CD4-positive, CD25-positive, alpha-beta regulatory T cell (primary cell): Measurements from ENCODE around the gene PODXL2. TPM values are rescaled to one million over a fixed set of nuclear protein-coding genes. Genes with fewer than 3 reads are reported as not detected.
A peak's percentile ranks its signal among the peaks of the same experiment; 100 is the strongest.

Experiments used
- ATAC-seq, 2 donors: fragments of 150-1000 bp; cut with Tn5 transposase; one replicate each; pipeline ENCODE4 v1.10.0; 2021; ENCODE audit warnings: low read depth in 2 of 2, moderate number of reproducible peaks in 2 of 2, moderate library complexity in 1 of 2
- DNase-seq, 3 donors: peaks; one replicate each; pipeline versions ENCODE4 v3.0.0 to v3.0.0-alpha.2; 2012 to 2022; ENCODE audit warnings: mixed read lengths in 1 of 3
- H3K27ac ChIP-seq: one replicate; pipeline ENCODE4 v1.7.0; 2013; ENCODE audit warnings: mild to moderate bottlenecking, low read length; ENCODE audit not compliant: insufficient read depth, poor library complexity, severe bottlenecking
- H3K27me3 ChIP-seq: one replicate; pipeline ENCODE4 v1.7.0; 2013; ENCODE audit warnings: low read length; ENCODE audit not compliant: control insufficient read depth, insufficient read depth
- H3K36me3 ChIP-seq: one replicate; pipeline ENCODE4 v1.7.0; 2013; ENCODE audit warnings: mild to moderate bottlenecking, low read length, moderate library complexity; ENCODE audit not compliant: control insufficient read depth, insufficient read depth
- H3K4me1 ChIP-seq: 2 replicates; pipeline ENCODE4 v1.7.0; 2013; ENCODE audit warnings: mild to moderate bottlenecking, low read length; ENCODE audit not compliant: insufficient read depth, control insufficient read depth, poor library complexity, severe bottlenecking
- H3K4me3 ChIP-seq: one replicate; pipeline ENCODE4 v1.7.0; 2013; ENCODE audit warnings: low read depth, mild to moderate bottlenecking, low read length, moderate library complexity
- H3K9me3 ChIP-seq, 2 experiments: 1 replicate in 1 of 2; 2 replicates in 1 of 2; pipeline ENCODE4 v1.7.0; 2013; ENCODE audit warnings: low read length in 2 of 2, mild to moderate bottlenecking in 1 of 2, moderate library complexity in 1 of 2; ENCODE audit not compliant: control insufficient read depth in 2 of 2
- H3K27ac Mint-ChIP-seq, 3 donors: one replicate each; pipeline ENCODE4 v1.8.0; 2020 to 2022; ENCODE audit warnings: mild to moderate bottlenecking in 3 of 3, mixed read lengths in 3 of 3, moderate library complexity in 2 of 3
- H3K27me3 Mint-ChIP-seq: one replicate; pipeline ENCODE4 v1.8.0; 2022; ENCODE audit warnings: mild to moderate bottlenecking, mixed read lengths
- H3K36me3 Mint-ChIP-seq: one replicate; pipeline ENCODE4 v1.8.0; 2020; ENCODE audit warnings: mixed read lengths
- H3K4me1 Mint-ChIP-seq, 4 donors: one replicate each; pipeline ENCODE4 v1.8.0; 2020 to 2022; ENCODE audit warnings: mixed read lengths in 4 of 4, mild to moderate bottlenecking in 1 of 4
- H3K4me3 Mint-ChIP-seq, 4 donors: one replicate each; pipeline ENCODE4 v1.8.0; 2020 to 2022; ENCODE audit warnings: mild to moderate bottlenecking in 4 of 4, mixed read lengths in 4 of 4, moderate library complexity in 3 of 4
- H3K9me3 Mint-ChIP-seq, 7 donors: one replicate each; pipeline ENCODE4 v1.8.0; 2020 to 2022; ENCODE audit warnings: mixed read lengths in 7 of 7, mild to moderate bottlenecking in 3 of 7, moderate library complexity in 2 of 7
- polyA plus RNA-seq, 4 donors: library from polyadenylated mRNA; unstranded; fragments of 300-500 nt; fragmentation: Illumina TruSeq; gene quantifications; one replicate each; pipeline ENCODE4 v1.2.3, GENCODE V29; 2021
- total RNA-seq: library from RNA; stranded (reverse); gene quantifications from one replicate; pipeline ENCODE4 v1.2.3, GENCODE V29; 2022

The PODXL2 gene
- total and polyA plus RNA-seq, 5 donors from 2014 or later = 0.87 to 3.1 (median 1.7) TPM

- peaks cover 0 to 5% (median 0%) of the 10 kb centered on the region in 4 donors for H3K4me1 Mint-ChIP-seq
- H3K27me3 Mint-ChIP-seq = peaks cover 6% of the 10 kb centered on the region
- H3K4me1 ChIP-seq = peaks cover 3% of the 10 kb centered on the region
- ATAC-seq = no peak
- H3K27ac Mint-ChIP-seq = no peak overlapping the region
- no peak overlapping the region for H3K4me3 ChIP-seq
- H3K9me3 ChIP-seq = no peaks in the 10 kb centered on the region
- H3K27ac ChIP-seq = no peak overlapping the region
- no peak for DNase-seq
- peak overlapping the region in 2 of 4 donors; percentile 61 to 62 for H3K4me3 Mint-ChIP-seq
- H3K36me3 ChIP-seq = no peaks in the 10 kb centered on the region
- H3K27me3 ChIP-seq = no peaks in the 10 kb centered on the region
- H3K9me3 Mint-ChIP-seq = peaks cover 0 to 1% (median 0%) of the 10 kb centered on the region in 7 donors
- H3K36me3 Mint-ChIP-seq = peaks cover 5% of the 10 kb centered on the region
Observed at GRCh38 chr3:127666676-127667075, 37.7 kb downstream of the PODXL2 start.

GRCh38 chr3:127667119-127667681, 38.2 kb downstream of the PODXL2 start:
- no peaks in the 10 kb centered on the region for H3K36me3 ChIP-seq
- peaks cover 0 to 1% (median 0%) of the 10 kb centered on the region in 7 donors for H3K9me3 Mint-ChIP-seq
- ATAC-seq (no peak), DNase-seq (no peak)
- no peak overlapping the region for H3K4me3 ChIP-seq
- peaks cover 0 to 8% (median 0%) of the 10 kb centered on the region in 4 donors for H3K4me1 Mint-ChIP-seq
- H3K27ac ChIP-seq = no peak overlapping the region
- H3K27me3 Mint-ChIP-seq = peaks cover 6% of the 10 kb centered on the region
- no peaks in the 10 kb centered on the region for H3K9me3 ChIP-seq
- no peaks in the 10 kb centered on the region for H3K27me3 ChIP-seq
- H3K36me3 Mint-ChIP-seq = peaks cover 5% of the 10 kb centered on the region
- H3K4me1 ChIP-seq = peaks cover 8% of the 10 kb centered on the region
- no peak overlapping the region for H3K27ac Mint-ChIP-seq
- H3K4me3 Mint-ChIP-seq = peak overlapping the region in 1 of 4 donors; percentile 62

GRCh38 chr3:127668906-127669305, 39.9 kb downstream of the PODXL2 start:
- peaks cover 6% of the 10 kb centered on the region for H3K27me3 Mint-ChIP-seq
- no peak overlapping the region for H3K27ac ChIP-seq
- ATAC-seq = no peak
- peaks cover 0 to 1% (median 0%) of the 10 kb centered on the region in 7 donors for H3K9me3 Mint-ChIP-seq
- H3K36me3 Mint-ChIP-seq = no peaks in the 10 kb centered on the region
- peaks cover 0 to 13% (median 2%) of the 10 kb centered on the region in 4 donors for H3K4me1 Mint-ChIP-seq
- peak overlapping the region in 3 of 4 donors; percentile 27 to 83 (median 48) for H3K4me3 Mint-ChIP-seq
- H3K9me3 ChIP-seq = no peaks in the 10 kb centered on the region
- no peak for DNase-seq
- H3K4me1 ChIP-seq = peaks cover 19% of the 10 kb centered on the region
- no peak overlapping the region for H3K4me3 ChIP-seq
- H3K27me3 ChIP-seq = no peaks in the 10 kb centered on the region
- no peak overlapping the region for H3K27ac Mint-ChIP-seq
- H3K36me3 ChIP-seq = no peaks in the 10 kb centered on the region

- Mint-ChIP-seq H3K27ac (peak overlapping the region in 1 of 3 donors; percentile 11), H3K27me3 (peaks cover 6% of the 10 kb centered on the region), H3K9me3 (peaks cover 0 to 1% (median 0%) of the 10 kb centered on the region in 7 donors), H3K4me1 (peaks cover 0 to 20% (median 7%) of the 10 kb centered on the region in 4 donors), H3K4me3 (peak overlapping the region in 3 of 4 donors; percentile 61 to 93 (median 83)), H3K36me3 (peaks cover 3% of the 10 kb centered on the region)
- no peak for DNase-seq
- H3K4me3 ChIP-seq = no peak overlapping the region
- no peaks in the 10 kb centered on the region for H3K27me3 ChIP-seq
- no peaks in the 10 kb centered on the region for H3K36me3 ChIP-seq
- H3K27ac ChIP-seq = no peak overlapping the region
- H3K4me1 ChIP-seq = peaks cover 27% of the 10 kb centered on the region
- H3K9me3 ChIP-seq = no peaks in the 10 kb centered on the region
- no peak for ATAC-seq
Observed at GRCh38 chr3:127669541-127670228, 40.7 kb downstream of the PODXL2 start.

GRCh38 chr3:127670229-127670559, 41.2 kb downstream of the PODXL2 start:
- peaks cover 0 to 25% (median 11%) of the 10 kb centered on the region in 4 donors for H3K4me1 Mint-ChIP-seq
- H3K27me3 ChIP-seq = no peaks in the 10 kb centered on the region
- peak overlapping the region in 1 of 3 donors; percentile 11 for H3K27ac Mint-ChIP-seq
- H3K27me3 Mint-ChIP-seq = peaks cover 3% of the 10 kb centered on the region
- no peak for DNase-seq
- no peak for ATAC-seq
- no peak overlapping the region for H3K27ac ChIP-seq
- no peak overlapping the region for H3K4me3 ChIP-seq
- no peaks in the 10 kb centered on the region for H3K9me3 ChIP-seq
- peaks cover 3% of the 10 kb centered on the region for H3K36me3 Mint-ChIP-seq
- H3K9me3 Mint-ChIP-seq = peaks cover 0 to 1% (median 0%) of the 10 kb centered on the region in 7 donors
- H3K4me1 ChIP-seq = peaks cover 27% of the 10 kb centered on the region
- H3K4me3 Mint-ChIP-seq = peak overlapping the region; percentile 60 to 93 (median 70)
- H3K36me3 ChIP-seq = no peaks in the 10 kb centered on the region

- peaks cover 0 to 33% (median 11%) of the 10 kb centered on the region in 4 donors for H3K4me1 Mint-ChIP-seq
- H3K4me3 Mint-ChIP-seq = peak overlapping the region; percentile 38 to 93 (median 90)
- no peaks in the 10 kb centered on the region for H3K27me3 ChIP-seq
- no peak overlapping the region for H3K27ac ChIP-seq
- peaks cover 0 to 1% (median 0%) of the 10 kb centered on the region in 7 donors for H3K9me3 Mint-ChIP-seq
- peak overlapping the region; percentile 43 to 98 (median 95) for H3K27ac Mint-ChIP-seq
- H3K9me3 ChIP-seq = no peaks in the 10 kb centered on the region
- H3K4me3 ChIP-seq = no peak overlapping the region
- ATAC-seq = no peak
- DNase-seq = no peak
- H3K27me3 Mint-ChIP-seq = no peaks in the 10 kb centered on the region
- H3K36me3 Mint-ChIP-seq = peaks cover 6% of the 10 kb centered on the region
- peaks cover 35% of the 10 kb centered on the region for H3K4me1 ChIP-seq
- no peaks in the 10 kb centered on the region for H3K36me3 ChIP-seq
Observed at GRCh38 chr3:127670761-127671522, 42.0 kb downstream of the PODXL2 start.

- Histone ChIP-seq H3K4me1 (peaks cover 35% of the 10 kb centered on the region), H3K4me3 (peak overlapping the region; percentile 53), H3K9me3 (no peaks in the 10 kb centered on the region), H3K36me3 (peaks cover 6% of the 10 kb centered on the region), H3K27me3 (no peaks in the 10 kb centered on the region), H3K27ac (peak overlapping the region; percentile 86)
- Mint-ChIP-seq H3K27ac (peak overlapping the region; percentile 95 to 98 (median 97)), H3K4me3 (peak overlapping the region; percentile 89 to 93 (median 93)), H3K4me1 (peaks cover 0 to 37% (median 13%) of the 10 kb centered on the region in 4 donors), H3K9me3 (peaks cover 0 to 1% (median 0%) of the 10 kb centered on the region in 7 donors), H3K27me3 (no peaks in the 10 kb centered on the region), H3K36me3 (peaks cover 11% of the 10 kb centered on the region)
- ATAC-seq (peak in 1 of 2 donors; percentile 1), DNase-seq (peak; percentile 27 to 54 (median 33))
Observed at GRCh38 chr3:127671523-127672428, 42.8 kb downstream of the PODXL2 start.
